DND-41 (cell line): ENCODE results near the gene MIPOL1.

Experiments
- ATAC-seq: fragments of 200-7000 bp; cut with Tn5 transposase; 3 replicates; pipeline ENCODE4 v1.9.1; 2021; ENCODE audit warnings: low read depth; ENCODE audit not compliant: insufficient read depth
- DNase-seq: peaks from one replicate; pipeline ENCODE4 v3.0.0-alpha.2; 2020
- H2AFZ ChIP-seq: 2 replicates; pipeline ENCODE4 v1.6.0; 2012; ENCODE audit warnings: low read depth, low read length
- H3K27ac ChIP-seq: 2 replicates; pipeline ENCODE4 v1.5.1; 2012; ENCODE audit warnings: low read length, inconsistent platforms
- H3K27me3 ChIP-seq: fragments of 200-600 bp; sonication (generic); 2 replicates; pipeline ENCODE4 v1.6.0; 2012; ENCODE audit warnings: low read length, mild to moderate bottlenecking, inconsistent platforms; ENCODE audit not compliant: insufficient read depth, poor library complexity
- H3K36me3 ChIP-seq: 2 replicates; pipeline ENCODE4 v1.5.1; 2012; ENCODE audit warnings: low read length, inconsistent platforms; ENCODE audit not compliant: insufficient read depth
- H3K4me1 ChIP-seq: 2 replicates; pipeline ENCODE4 v1.5.1; 2012; ENCODE audit warnings: mild to moderate bottlenecking, low read length; ENCODE audit not compliant: insufficient read depth
- H3K4me2 ChIP-seq: 2 replicates; pipeline ENCODE4 v1.6.0; 2012; ENCODE audit warnings: mild to moderate bottlenecking, moderate library complexity, low read length, inconsistent platforms; ENCODE audit not compliant: insufficient read depth
- H3K4me3 ChIP-seq, 2 experiments: fragments of 200-600 bp in 1 of 2; shearing (Covaris generic) in 1 of 2; 2 replicates each; pipeline ENCODE4 v1.5.1; 2012 to 2016; ENCODE audit warnings: inconsistent platforms in 2 of 2, low read length in 2 of 2, mild to moderate bottlenecking in 2 of 2, low read depth in 1 of 2, moderate library complexity in 1 of 2
- H3K79me2 ChIP-seq: 2 replicates; pipeline ENCODE4 v1.6.0; 2012; ENCODE audit warnings: low read length, inconsistent platforms; ENCODE audit not compliant: insufficient read depth
- H3K9ac ChIP-seq: 2 replicates; pipeline ENCODE4 v1.6.0; 2012; ENCODE audit warnings: low read depth, mild to moderate bottlenecking, inconsistent platforms, low read length, moderate library complexity
- H3K9me3 ChIP-seq: 2 replicates; pipeline ENCODE4 v1.5.1; 2012; ENCODE audit warnings: low read length, moderate library complexity, mild to moderate bottlenecking, inconsistent platforms; ENCODE audit not compliant: insufficient read depth, severe bottlenecking
- H4K20me1 ChIP-seq: 2 replicates; pipeline ENCODE4 v1.6.0; 2012; ENCODE audit warnings: low read length; ENCODE audit not compliant: insufficient read depth
- CTCF ChIP-seq: IDR thresholded peaks from 2 replicates; pipeline ENCODE4 v1.5.1; 2012; ENCODE audit warnings: borderline replicate concordance, low read length, moderate library complexity, mild to moderate bottlenecking; ENCODE audit not compliant: poor library complexity, severe bottlenecking; ENCODE audit errors: extremely low read depth
- EZH2 ChIP-seq: IDR thresholded peaks from 3 replicates; pipeline ENCODE4 v1.6.1; 2012; ENCODE audit warnings: borderline replicate concordance, low read depth, mild to moderate bottlenecking, moderate library complexity, low read length, inconsistent platforms; ENCODE audit not compliant: severe bottlenecking

The MIPOL1 gene

GRCh38 chr14:37580146-37580545, 382.4 kb downstream of the MIPOL1 start:
- H3K4me2 ChIP-seq: no peak overlapping the region
- no peak for ATAC-seq

GRCh38 chr14:37583358-37584210, 385.8 kb downstream of the MIPOL1 start:
- H3K4me1 ChIP-seq: no peaks in the 10 kb centered on the region
- no peaks in the 10 kb centered on the region for H3K36me3 ChIP-seq
- TF ChIP-seq CTCF (no peak), EZH2 (no peak)
- H3K4me2 ChIP-seq: no peak overlapping the region
- no peak for DNase-seq
- H3K79me2 ChIP-seq: no peaks in the 10 kb centered on the region
- H3K27me3 ChIP-seq: no peaks in the 10 kb centered on the region
- H3K9ac ChIP-seq: no peak overlapping the region
- H3K27ac ChIP-seq: no peak overlapping the region
- H3K4me3 ChIP-seq: no peak overlapping the region
- no peak for ATAC-seq
- H4K20me1 ChIP-seq: no peaks in the 10 kb centered on the region
- no peak overlapping the region for H2AFZ ChIP-seq
- H3K9me3 ChIP-seq: no peaks in the 10 kb centered on the region

More at GRCh38 chr14:37580146-37580545, 382.4 kb downstream of the MIPOL1 start:
- no peak for DNase-seq
- H4K20me1 ChIP-seq: no peaks in the 10 kb centered on the region
- TF ChIP-seq EZH2 (no peak), CTCF (no peak)
- H3K27ac ChIP-seq: no peak overlapping the region
- H3K9ac ChIP-seq: no peak overlapping the region
- no peak overlapping the region for H3K4me3 ChIP-seq
- no peaks in the 10 kb centered on the region for H3K27me3 ChIP-seq
- H3K36me3 ChIP-seq: no peaks in the 10 kb centered on the region
- no peaks in the 10 kb centered on the region for H3K9me3 ChIP-seq
- no peaks in the 10 kb centered on the region for H3K79me2 ChIP-seq
- H3K4me1 ChIP-seq: no peaks in the 10 kb centered on the region
- H2AFZ ChIP-seq: no peak overlapping the region

- DNase-seq (no peak), ATAC-seq (no peak)
- Histone ChIP-seq H3K27ac (no peak overlapping the region), H3K9me3 (no peaks in the 10 kb centered on the region), H3K27me3 (no peaks in the 10 kb centered on the region), H3K36me3 (no peaks in the 10 kb centered on the region), H3K4me1 (no peaks in the 10 kb centered on the region), H3K4me3 (no peak overlapping the region), H3K9ac (no peak overlapping the region), H4K20me1 (no peaks in the 10 kb centered on the region), H3K79me2 (no peaks in the 10 kb centered on the region), H3K4me2 (no peak overlapping the region), H2AFZ (no peak overlapping the region)
- TF ChIP-seq CTCF (no peak), EZH2 (no peak)
Observed at GRCh38 chr14:37584211-37585100, 386.7 kb downstream of the MIPOL1 start.
